ENCODE measurements around the gene SYNE3. TPM values are rescaled to one million over a fixed set of nuclear protein-coding genes. Genes with fewer than 3 reads are reported as not detected.

The SYNE3 gene
- total RNA-seq, 4 donors from 2014 or later: 4.7 to 7.1 (median 5.1) TPM

DNA sequence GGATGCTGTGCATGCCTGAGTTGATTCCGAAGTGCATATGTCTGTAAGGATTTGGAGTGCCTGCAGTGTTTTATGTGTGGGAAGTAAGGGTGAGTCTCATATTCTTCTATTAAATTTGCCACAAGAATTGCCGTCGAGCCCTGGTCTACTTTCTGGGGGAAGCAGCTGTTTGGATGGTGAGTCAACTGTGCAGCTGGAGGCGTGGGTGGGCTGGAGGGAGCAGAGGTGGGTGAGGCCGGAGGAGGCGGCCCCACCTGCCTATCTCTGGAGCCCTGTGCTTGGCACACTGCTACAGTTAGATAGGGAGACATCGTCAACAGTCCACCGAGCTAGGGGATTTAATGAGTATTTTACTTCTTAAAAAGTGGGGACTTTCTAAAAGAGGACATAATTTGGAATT is 28.1 kb upstream of the SYNE3 start:
- TF ChIP-seq POLR2A (IDR thresholded peaks at IDR 0.05) (no peak), CTCF (IDR thresholded peaks at IDR 0.05 in 4 of 5, conservative IDR thresholded peaks at IDR 0.05 in 1 of 5) (no peak)
- intact Hi-C loops (cut with DNase I; ENCODE audit: low total_unique reads): no loop called here
- ATAC-seq: no peak

GRCh38 chr14:95543021-95543420 is 26.6 kb upstream of the SYNE3 start:
- TF ChIP-seq CTCF (IDR thresholded peaks at IDR 0.05 in 4 of 5, conservative IDR thresholded peaks at IDR 0.05 in 1 of 5) (no peak), POLR2A (IDR thresholded peaks at IDR 0.05) (no peak)
- H3K4me1 ChIP-seq: peaks cover 43 to 51% of the 10 kb centered on the region in 2 donors

More for the DNA sequence above, 28.1 kb upstream of the SYNE3 start:
- no peak for DNase-seq
- Histone ChIP-seq H3K36me3 (no peaks in the 10 kb centered on the region), H3K4me1 (peaks cover 37 to 42% of the 10 kb centered on the region in 2 donors), H3K27me3 (no peaks in the 10 kb centered on the region), H3K9me3 (no peaks in the 10 kb centered on the region), H3K4me3 (no peak overlapping the region), H3K27ac (peak overlapping the region in 3 of 4 donors; percentile 40 to 51 (median 40))
- in situ Hi-C loops (cut with MboI; ENCODE audit: low sequenced_read_pairs in 4 of 4): loop anchor here in 2 of 4 donors (25.0 kb wide), 2 partner anchors 382 to 407 kb away; partner anchors contain the start of gene DICER1 (in 1 of the 2)

DNA sequence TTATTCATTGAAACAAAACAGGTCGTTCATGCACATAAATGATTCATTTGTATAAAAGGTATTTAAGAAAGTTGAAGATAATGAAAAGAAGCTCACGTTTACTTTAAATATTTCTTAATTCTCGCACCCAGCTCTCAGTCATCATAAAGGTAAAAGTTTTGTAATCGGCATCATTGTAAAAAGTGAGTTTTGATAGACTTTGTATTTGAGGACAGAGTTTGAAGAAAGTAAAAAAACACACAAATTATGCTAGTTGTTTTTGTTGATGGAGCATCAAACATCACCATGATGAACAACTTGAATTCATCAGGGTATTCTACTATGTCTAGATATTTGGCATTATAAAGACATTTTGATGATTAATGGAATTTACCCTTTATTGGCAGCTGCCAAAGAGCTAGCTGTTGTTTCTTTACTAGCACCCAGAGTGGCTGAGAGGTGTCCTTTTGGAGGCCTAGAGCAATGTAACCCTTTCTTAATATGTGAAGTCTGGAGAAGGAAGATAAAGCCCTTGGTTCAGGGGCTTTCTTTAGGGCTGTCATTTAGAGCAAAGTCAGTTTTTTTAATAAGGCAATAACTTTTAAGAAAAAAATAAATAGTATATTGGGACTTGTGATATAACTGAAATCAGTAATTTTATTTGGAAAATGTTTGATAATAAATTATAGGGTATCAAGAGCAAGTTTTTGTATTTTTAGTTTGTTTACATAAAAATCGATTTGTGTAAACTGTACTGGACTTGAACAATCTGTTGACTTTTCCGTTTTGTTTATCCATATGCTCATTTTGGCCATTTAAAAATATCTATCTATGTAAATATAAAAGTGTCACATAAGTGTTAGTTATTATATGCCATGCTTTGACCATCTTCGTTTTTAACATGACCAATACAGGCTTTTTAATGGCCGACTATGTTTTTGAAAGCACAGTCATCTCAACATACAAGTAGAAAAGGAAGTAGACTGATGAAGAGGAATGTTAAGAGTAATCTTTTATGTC is 25.8 kb upstream of the SYNE3 start:
- Histone ChIP-seq H3K4me3 (no peak overlapping the region), H3K27me3 (no peaks in the 10 kb centered on the region), H3K9me3 (no peaks in the 10 kb centered on the region), H3K36me3 (no peaks in the 10 kb centered on the region), H3K27ac (no peak overlapping the region), H3K4me1 (peaks cover 50 to 59% of the 10 kb centered on the region in 2 donors)
- TF ChIP-seq CTCF (IDR thresholded peaks at IDR 0.05 in 4 of 5, conservative IDR thresholded peaks at IDR 0.05 in 1 of 5) (no peak), POLR2A (IDR thresholded peaks at IDR 0.05) (no peak)
- in situ Hi-C loops (cut with MboI; ENCODE audit: low sequenced_read_pairs in 4 of 4) (loop anchor here in 2 of 4 donors (25.0 kb wide), 2 partner anchors 380 to 405 kb away; partner anchors contain the start of gene DICER1 (in 1 of the 2)), intact Hi-C loops (cut with DNase I; ENCODE audit: low total_unique reads) (no loop called here)
- ATAC-seq (no peak), DNase-seq (no peak)

More at GRCh38 chr14:95543021-95543420, 26.6 kb upstream of the SYNE3 start:
- H3K27me3 ChIP-seq: no peaks in the 10 kb centered on the region
- no peak overlapping the region for H3K27ac ChIP-seq
- H3K36me3 ChIP-seq: no peaks in the 10 kb centered on the region
- intact Hi-C loops (cut with DNase I; ENCODE audit: low total_unique reads): no loop called here
- ATAC-seq (no peak), DNase-seq (no peak)
- in situ Hi-C loops (cut with MboI; ENCODE audit: low sequenced_read_pairs in 4 of 4): loop anchor here in 2 of 4 donors (25.0 kb wide), 2 partner anchors 381 to 406 kb away; partner anchors contain the start of gene DICER1 (in 1 of the 2)
- no peaks in the 10 kb centered on the region for H3K9me3 ChIP-seq
- H3K4me3 ChIP-seq: no peak overlapping the region

- in situ Hi-C loops (cut with MboI; ENCODE audit: low sequenced_read_pairs in 4 of 4): loop anchor here in 2 of 4 donors (25.0 kb wide), 2 partner anchors 379 to 404 kb away; partner anchors contain the start of gene DICER1 (in 1 of the 2)
Measured at GRCh38 chr14:95541346-95541745, 24.9 kb upstream of the SYNE3 start.

More at GRCh38 chr14:95541346-95541745, 24.9 kb upstream of the SYNE3 start:
- Histone ChIP-seq H3K27ac (no peak overlapping the region), H3K9me3 (no peaks in the 10 kb centered on the region), H3K27me3 (no peaks in the 10 kb centered on the region), H3K36me3 (no peaks in the 10 kb centered on the region), H3K4me1 (peaks cover 59 to 65% of the 10 kb centered on the region in 2 donors), H3K4me3 (no peak overlapping the region)
- TF ChIP-seq CTCF (IDR thresholded peaks at IDR 0.05 in 4 of 5, conservative IDR thresholded peaks at IDR 0.05 in 1 of 5): no peak
- no peak for TF ChIP-seq POLR2A (IDR thresholded peaks at IDR 0.05)
- ATAC-seq (no peak), DNase-seq (no peak)
- intact Hi-C loops (cut with DNase I; ENCODE audit: low total_unique reads): no loop called here

All from gastrocnemius medialis (tissue), 4 donors.